IPS-15b (cell line): ENCODE data around the gene PPM1L.

ENCODE experiments used
- H3K27me3 ChIP-seq: one replicate; pipeline ENCODE4 v1.6.1; 2013; ENCODE audit warnings: low read length; ENCODE audit not compliant: control insufficient read depth, insufficient read depth
- H3K36me3 ChIP-seq: one replicate; pipeline ENCODE4 v1.6.1; 2013; ENCODE audit warnings: low read length; ENCODE audit not compliant: control insufficient read depth, insufficient read depth
- H3K4me1 ChIP-seq: one replicate; pipeline ENCODE4 v1.6.1; 2013; ENCODE audit warnings: mild to moderate bottlenecking, low read length; ENCODE audit not compliant: control insufficient read depth, insufficient read depth
- H3K4me3 ChIP-seq: one replicate; pipeline ENCODE4 v1.5.1; 2013; ENCODE audit warnings: low read depth, low read length
- H3K9ac ChIP-seq: one replicate; pipeline ENCODE4 v1.6.1; 2013; ENCODE audit warnings: low read depth, mild to moderate bottlenecking, low read length
- H3K9me3 ChIP-seq: one replicate; pipeline ENCODE4 v1.6.1; 2013; ENCODE audit warnings: mild to moderate bottlenecking, low read length; ENCODE audit not compliant: control insufficient read depth, insufficient read depth

Gene PPM1L

GRCh38 chr3:160793722-160794252 lies 37.8 kb downstream of the PPM1L start:
- Histone ChIP-seq H3K4me1 (no peaks in the 10 kb centered on the region), H3K36me3 (no peaks in the 10 kb centered on the region), H3K9ac (no peak overlapping the region), H3K9me3 (no peaks in the 10 kb centered on the region), H3K27me3 (no peaks in the 10 kb centered on the region), H3K4me3 (no peak overlapping the region)

- no peak overlapping the region for H3K9ac ChIP-seq
- no peaks in the 10 kb centered on the region for H3K9me3 ChIP-seq
- no peak overlapping the region for H3K4me3 ChIP-seq
- H3K4me1 ChIP-seq: no peaks in the 10 kb centered on the region
- H3K36me3 ChIP-seq: no peaks in the 10 kb centered on the region
- H3K27me3 ChIP-seq: no peaks in the 10 kb centered on the region
Measured at GRCh38 chr3:160796089-160796812, 40.2 kb downstream of the PPM1L start.

DNA sequence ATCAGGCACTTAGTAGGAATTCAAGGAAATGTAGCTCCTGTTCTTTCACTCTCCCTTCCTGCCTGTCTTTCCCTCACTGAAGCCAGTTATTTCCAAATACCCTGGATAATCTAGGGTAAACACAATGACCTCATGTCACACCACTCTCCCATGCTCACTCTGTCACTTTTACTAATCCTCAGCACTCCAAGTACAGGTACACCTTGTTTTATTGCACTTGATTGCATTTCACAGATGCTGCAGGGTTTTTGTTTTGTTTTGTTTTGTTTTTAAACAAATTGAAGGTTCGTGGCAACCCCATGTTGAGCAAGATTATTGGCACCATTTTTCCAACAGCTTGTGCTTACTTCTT lies 40.8 kb downstream of the PPM1L start:
- Histone ChIP-seq H3K36me3 (no peaks in the 10 kb centered on the region), H3K27me3 (no peaks in the 10 kb centered on the region), H3K9me3 (no peaks in the 10 kb centered on the region), H3K9ac (no peak overlapping the region), H3K4me1 (no peaks in the 10 kb centered on the region), H3K4me3 (no peak overlapping the region)

DNA sequence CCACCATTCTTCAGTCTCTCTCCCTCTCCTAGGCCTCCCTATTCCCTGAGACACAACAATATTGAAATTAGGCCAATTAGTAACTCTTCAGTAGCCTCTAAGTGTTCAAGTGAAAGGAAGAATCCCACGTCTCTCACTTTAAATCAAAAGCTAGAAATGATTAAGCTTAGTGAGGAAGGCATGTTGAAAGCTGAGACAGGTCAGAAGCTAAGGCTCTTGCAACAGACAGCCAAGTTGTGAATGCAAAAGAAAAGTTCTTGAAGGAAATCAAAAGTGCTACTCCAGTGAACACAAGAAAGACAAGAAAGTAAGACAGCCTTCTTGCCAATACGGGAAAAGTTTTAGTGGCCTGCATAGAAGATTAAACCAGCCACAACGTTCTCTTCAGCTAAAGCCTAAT lies 41.3 kb downstream of the PPM1L start:
- Histone ChIP-seq H3K9ac (no peak overlapping the region), H3K4me1 (no peaks in the 10 kb centered on the region), H3K9me3 (no peaks in the 10 kb centered on the region), H3K4me3 (no peak overlapping the region), H3K27me3 (no peaks in the 10 kb centered on the region), H3K36me3 (no peaks in the 10 kb centered on the region)

DNA sequence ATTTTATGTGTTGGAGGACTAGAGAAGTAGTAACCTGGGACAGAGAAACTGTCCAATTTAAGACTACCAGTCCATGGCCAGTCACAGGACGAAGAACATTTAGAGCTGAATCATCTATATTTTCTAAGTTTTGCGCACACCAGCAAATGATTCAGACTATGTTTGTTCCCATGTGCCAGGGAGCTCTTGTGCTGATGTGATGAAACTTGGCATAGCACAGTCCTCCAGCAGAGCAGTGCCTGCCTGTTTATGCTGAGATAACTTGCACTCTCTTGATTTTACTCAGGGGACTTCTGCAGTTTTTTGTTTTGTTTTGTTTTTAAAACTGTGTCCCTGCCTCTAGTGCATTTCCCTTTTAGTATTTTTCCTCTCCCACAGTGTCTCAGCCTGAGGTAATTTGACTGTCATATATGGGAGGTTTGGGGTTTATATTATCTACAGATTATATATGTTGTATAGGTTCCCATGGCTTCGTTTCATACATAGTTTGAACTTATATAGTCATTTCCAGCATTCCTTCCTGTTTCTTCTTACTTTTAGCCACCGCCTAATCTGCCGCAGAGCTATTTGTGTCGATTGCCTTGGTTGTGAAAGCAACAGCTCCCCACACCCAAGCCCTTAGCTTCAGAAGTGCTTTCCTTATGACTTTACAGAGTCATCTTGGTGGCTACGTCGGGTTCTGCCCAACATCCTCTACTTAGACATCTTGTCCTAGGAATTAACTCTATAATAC lies 45.5 kb downstream of the PPM1L start:
- no peaks in the 10 kb centered on the region for H3K36me3 ChIP-seq
- H3K27me3 ChIP-seq: no peaks in the 10 kb centered on the region
- H3K9me3 ChIP-seq: no peaks in the 10 kb centered on the region
- no peak overlapping the region for H3K4me3 ChIP-seq
- H3K4me1 ChIP-seq: peaks cover 3% of the 10 kb centered on the region
- H3K9ac ChIP-seq: no peak overlapping the region

GRCh38 chr3:160804762-160805161 lies 48.7 kb downstream of the PPM1L start:
- Histone ChIP-seq H3K4me1 (peaks cover 3% of the 10 kb centered on the region), H3K9ac (no peak overlapping the region), H3K36me3 (no peaks in the 10 kb centered on the region), H3K27me3 (no peaks in the 10 kb centered on the region), H3K4me3 (no peak overlapping the region), H3K9me3 (no peaks in the 10 kb centered on the region)

DNA sequence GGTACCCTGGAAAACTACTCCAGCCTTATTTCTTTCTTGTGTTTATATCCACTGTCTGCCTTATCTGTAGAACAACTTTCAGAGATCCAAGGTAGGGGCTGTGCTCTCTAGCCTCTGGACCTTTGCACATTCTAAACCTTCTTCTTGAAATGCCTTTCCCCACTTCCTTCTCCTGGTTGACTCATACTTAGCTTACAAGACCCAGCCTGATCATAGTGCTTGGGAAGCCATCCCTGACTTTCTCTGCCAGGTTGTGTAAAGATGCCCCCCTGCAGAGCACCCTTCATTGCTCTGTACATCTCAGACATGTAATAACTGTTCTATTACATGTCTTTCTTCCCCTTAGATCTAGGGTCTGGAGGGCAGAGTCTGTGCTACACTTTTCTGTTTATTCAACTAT lies 50.1 kb downstream of the PPM1L start:
- H3K9ac ChIP-seq: no peak overlapping the region
- H3K4me1 ChIP-seq: peaks cover 3% of the 10 kb centered on the region
- H3K27me3 ChIP-seq: no peaks in the 10 kb centered on the region
- H3K9me3 ChIP-seq: no peaks in the 10 kb centered on the region
- no peaks in the 10 kb centered on the region for H3K36me3 ChIP-seq
- no peak overlapping the region for H3K4me3 ChIP-seq

- H3K9ac ChIP-seq: no peak overlapping the region
- H3K27me3 ChIP-seq: no peaks in the 10 kb centered on the region
- peaks cover 3% of the 10 kb centered on the region for H3K4me1 ChIP-seq
- no peak overlapping the region for H3K4me3 ChIP-seq
- H3K9me3 ChIP-seq: no peaks in the 10 kb centered on the region
- no peaks in the 10 kb centered on the region for H3K36me3 ChIP-seq
Measured at GRCh38 chr3:160806686-160807085, 50.7 kb downstream of the PPM1L start.

- Histone ChIP-seq H3K27me3 (no peaks in the 10 kb centered on the region), H3K36me3 (no peaks in the 10 kb centered on the region), H3K4me3 (no peak overlapping the region), H3K4me1 (peaks cover 3% of the 10 kb centered on the region), H3K9ac (no peak overlapping the region), H3K9me3 (no peaks in the 10 kb centered on the region)
Measured at GRCh38 chr3:160808838-160809237, 52.8 kb downstream of the PPM1L start.

GRCh38 chr3:160809453-160809852 lies 53.4 kb downstream of the PPM1L start:
- Histone ChIP-seq H3K4me3 (no peak overlapping the region), H3K4me1 (peaks cover 3% of the 10 kb centered on the region), H3K36me3 (no peaks in the 10 kb centered on the region), H3K27me3 (no peaks in the 10 kb centered on the region), H3K9me3 (no peaks in the 10 kb centered on the region), H3K9ac (no peak overlapping the region)

DNA sequence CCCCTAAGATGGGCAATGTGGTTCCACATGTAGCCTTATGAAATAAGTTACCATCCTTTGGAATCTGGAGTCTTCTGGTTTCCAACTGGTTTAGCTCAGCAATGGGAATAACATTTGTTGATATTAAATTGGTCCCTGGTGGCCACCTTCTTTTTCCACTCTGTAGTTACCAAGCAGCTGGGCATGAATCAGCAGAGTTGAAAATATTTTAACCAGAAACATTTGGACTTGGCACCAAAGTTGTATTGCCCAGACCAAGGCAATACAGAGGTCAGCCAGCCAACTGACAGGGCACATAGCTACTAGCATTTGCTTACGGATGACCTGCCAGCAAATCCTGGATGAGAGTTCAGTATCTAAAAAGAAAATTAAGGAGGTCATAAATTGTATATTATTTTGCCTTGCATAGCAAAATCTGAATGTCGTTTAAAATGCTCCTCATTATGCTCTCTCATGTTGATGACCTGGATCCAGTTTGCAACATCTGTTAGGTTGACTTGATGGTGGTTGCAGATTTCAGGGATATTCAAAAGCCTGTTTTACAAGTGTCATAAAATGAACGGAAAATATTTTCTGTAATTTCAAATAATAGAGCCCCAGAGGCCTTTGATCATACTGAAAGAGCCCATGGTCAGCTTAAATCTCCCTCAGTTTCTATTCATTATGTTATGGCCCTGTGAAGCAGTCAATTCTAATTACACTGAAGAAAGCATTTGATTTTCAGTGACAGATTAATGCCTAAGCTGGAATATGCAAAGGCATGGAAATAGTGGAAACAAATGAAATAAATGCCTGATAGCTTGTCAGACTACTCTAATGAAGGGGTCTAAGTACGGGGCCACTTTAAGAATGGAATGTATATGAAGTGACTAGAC lies 54.6 kb downstream of the PPM1L start:
- Histone ChIP-seq H3K27me3 (no peaks in the 10 kb centered on the region), H3K9me3 (no peaks in the 10 kb centered on the region), H3K4me3 (no peak overlapping the region), H3K4me1 (peaks cover 5% of the 10 kb centered on the region), H3K36me3 (no peaks in the 10 kb centered on the region), H3K9ac (no peak overlapping the region)
